ENCODE data around the gene PIK3AP1. TPM values are rescaled to one million over a fixed set of nuclear protein-coding genes. Genes with fewer than 3 reads are reported as not detected.
"Not testable (repeated sequence)": the region's sequence is repeated elsewhere in the genome, so short reads cannot be mapped to it uniquely, and the experiment has no call there.

The PIK3AP1 gene
- total RNA-seq, 2 experiments from 2014 or later, result 0.72 to 1.1 TPM

- Mint-ChIP-seq H3K27me3 (peaks cover 3% of the 10 kb centered on the region), H3K9me3 (no peaks in the 10 kb centered on the region), H3K27ac (no peak overlapping the region), H3K36me3 (ENCODE audit: low read depth) (no peaks in the 10 kb centered on the region), H3K4me1 (peaks cover 9% of the 10 kb centered on the region), H3K4me3 (no peak overlapping the region)
- DNase-seq, result no peak
- ChIA-PET POLR2A (no interaction called here), CTCF (interaction anchor here (1.4 kb wide), 1 partner anchor 17 kb away, joined by 4 read pairs; no protein-coding TSS in a partner anchor)
Measured at GRCh38 chr10:96746503-96746902, 26.2 kb upstream of the PIK3AP1 start.

DNA sequence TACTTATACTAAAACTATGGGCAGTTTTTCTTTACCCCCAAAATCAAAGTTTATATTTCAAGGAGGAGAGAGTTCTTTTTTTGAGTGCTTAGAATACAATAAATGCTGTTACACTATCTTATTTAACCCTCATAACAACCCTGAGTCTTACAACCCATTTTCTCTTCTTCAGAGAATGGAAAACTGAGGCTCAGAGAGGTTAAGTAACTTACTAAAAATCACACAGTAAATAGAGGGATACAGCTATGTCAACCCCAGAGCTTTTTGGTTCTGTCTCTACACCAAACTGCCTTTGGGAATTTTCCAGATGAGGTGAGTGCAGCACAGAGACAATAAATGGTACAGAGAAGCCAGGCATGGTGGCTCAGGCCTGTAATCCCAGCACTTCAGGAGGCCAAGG, 25.6 kb upstream of the PIK3AP1 start:
- H3K36me3 Mint-ChIP-seq (ENCODE audit: low read depth), result no peaks in the 10 kb centered on the region
- no peaks in the 10 kb centered on the region for H3K9me3 Mint-ChIP-seq
- H3K27me3 Mint-ChIP-seq, result peaks cover 3% of the 10 kb centered on the region
- H3K4me3 Mint-ChIP-seq, result no peak overlapping the region
- H3K27ac Mint-ChIP-seq, result no peak overlapping the region
- POLR2A ChIA-PET, result no interaction called here
- no peak for DNase-seq
- peaks cover 9% of the 10 kb centered on the region for H3K4me1 Mint-ChIP-seq
- CTCF ChIA-PET, result interaction anchor here (1.4 kb wide), 1 partner anchor 18 kb away, joined by 4 read pairs; no protein-coding TSS in a partner anchor

DNA sequence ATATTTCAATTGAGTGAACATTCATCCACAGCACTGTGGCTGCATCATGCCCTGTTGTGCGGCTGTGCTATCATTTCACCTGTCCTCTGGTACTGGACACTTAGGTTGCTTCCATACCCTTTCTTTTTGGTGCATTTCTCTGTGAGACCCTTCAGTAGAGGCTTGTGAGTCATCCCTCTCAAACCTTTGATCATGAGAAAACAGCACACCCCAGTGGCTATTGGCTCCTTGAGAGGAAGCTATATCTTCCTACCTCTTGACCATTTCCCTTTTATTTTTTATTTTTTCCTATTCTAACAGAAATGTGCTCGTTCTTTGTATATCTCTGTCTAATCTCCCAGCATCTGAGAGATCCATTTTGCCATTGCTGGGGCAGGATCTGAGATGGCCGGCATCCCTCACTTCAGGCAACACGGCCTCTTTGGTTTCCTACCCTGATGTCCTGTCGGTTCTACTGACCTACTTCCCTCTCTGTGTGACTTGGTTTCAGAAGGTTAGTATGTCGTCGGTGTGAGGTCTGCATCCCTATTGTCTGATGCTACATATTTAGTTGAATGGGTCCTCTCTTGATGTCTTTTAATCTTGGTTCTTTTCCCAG, 23.8 kb upstream of the PIK3AP1 start:
- ChIA-PET POLR2A (no interaction called here), CTCF (interaction anchor here (1.7 to 1.9 kb wide), 2 partner anchors 9 to 118 kb away, joined by 3 to 6 read pairs; no protein-coding TSS in a partner anchor)
- H3K9me3 Mint-ChIP-seq, result no peaks in the 10 kb centered on the region
- peaks cover 9% of the 10 kb centered on the region for H3K4me1 Mint-ChIP-seq
- H3K4me3 Mint-ChIP-seq, result no peak overlapping the region
- peaks cover 3% of the 10 kb centered on the region for H3K27me3 Mint-ChIP-seq
- DNase-seq, result no peak
- H3K27ac Mint-ChIP-seq, result no peak overlapping the region
- no peaks in the 10 kb centered on the region for H3K36me3 Mint-ChIP-seq (ENCODE audit: low read depth)

- POLR2A ChIA-PET, H3K9me3 Mint-ChIP-seq: not testable (repeated sequence)
- CTCF ChIA-PET, result interaction anchor here (0.8 to 0.9 kb wide), 2 partner anchors 86 to 414 kb away, joined by 3 read pairs; no protein-coding TSS in a partner anchor
Measured at GRCh38 chr10:96741557-96741956, 21.2 kb upstream of the PIK3AP1 start.

DNA sequence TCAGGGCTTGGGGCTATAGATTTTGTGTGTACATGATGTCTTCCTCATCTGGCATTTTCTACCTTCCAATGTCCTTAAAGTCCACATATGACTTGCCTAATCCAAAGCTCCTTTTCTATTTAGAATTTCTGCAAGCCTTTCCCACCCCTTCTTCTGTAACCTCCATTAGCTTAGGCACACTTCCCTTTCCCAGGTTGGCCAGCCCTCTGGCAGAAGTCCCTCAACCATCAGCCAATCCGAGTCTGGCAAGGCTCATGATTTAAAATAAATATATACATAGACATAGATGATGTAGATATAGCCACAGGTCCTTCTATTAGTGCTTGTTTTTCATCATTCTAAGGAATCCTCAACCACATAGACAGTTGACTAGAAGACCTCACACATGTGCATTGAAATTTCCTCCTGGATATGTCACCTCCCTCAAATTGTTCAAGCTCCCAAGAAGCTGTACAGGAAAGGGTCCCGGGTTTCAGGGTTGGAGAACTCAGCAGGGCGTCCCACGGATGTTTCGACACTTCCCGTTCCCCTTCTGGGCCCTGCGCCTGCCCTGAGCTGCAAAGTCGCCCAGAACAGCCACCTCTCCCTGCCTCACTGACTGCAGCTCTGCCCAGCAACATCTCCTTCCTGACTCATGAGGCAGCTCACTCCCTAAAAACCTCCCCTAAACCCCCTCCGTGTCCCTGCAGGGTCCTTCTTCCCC, 20.4 kb upstream of the PIK3AP1 start:
- Mint-ChIP-seq H3K27me3 (peaks cover 3% of the 10 kb centered on the region), H3K27ac (no peak overlapping the region), H3K4me1 (no peaks in the 10 kb centered on the region), H3K4me3 (no peak overlapping the region), H3K9me3 (no peaks in the 10 kb centered on the region), H3K36me3 (ENCODE audit: low read depth) (no peaks in the 10 kb centered on the region)
- DNase-seq, result no peak
- ChIA-PET POLR2A (no interaction called here), CTCF (interaction anchor here (0.5 to 0.9 kb wide), 4 partner anchors 25 to 414 kb away, joined by 3 read pairs; no protein-coding TSS in a partner anchor)

More at GRCh38 chr10:96741557-96741956, 21.2 kb upstream of the PIK3AP1 start:
- H3K36me3 Mint-ChIP-seq (ENCODE audit: low read depth); DNase-seq; H3K27me3 Mint-ChIP-seq; H3K4me1 Mint-ChIP-seq; H3K27ac Mint-ChIP-seq; H3K4me3 Mint-ChIP-seq: not testable (repeated sequence)

- ChIA-PET POLR2A (no interaction called here), CTCF (interaction anchor here (0.5 to 0.7 kb wide), 2 partner anchors 24 to 30 kb away, joined by 3 read pairs; no protein-coding TSS in a partner anchor)
- Mint-ChIP-seq H3K36me3 (ENCODE audit: low read depth) (no peaks in the 10 kb centered on the region), H3K9me3 (no peaks in the 10 kb centered on the region), H3K27me3 (no peaks in the 10 kb centered on the region), H3K4me3 (no peak overlapping the region), H3K27ac (no peak overlapping the region), H3K4me1 (no peaks in the 10 kb centered on the region)
- no peak for DNase-seq
Measured at GRCh38 chr10:96740141-96740540, 19.8 kb upstream of the PIK3AP1 start.

GRCh38 chr10:96737307-96737902, 17.1 kb upstream of the PIK3AP1 start:
- H3K9me3 Mint-ChIP-seq; H3K27me3 Mint-ChIP-seq; H3K4me3 Mint-ChIP-seq; H3K4me1 Mint-ChIP-seq; H3K36me3 Mint-ChIP-seq (ENCODE audit: low read depth); H3K27ac Mint-ChIP-seq; DNase-seq; POLR2A ChIA-PET: not testable (repeated sequence)
- CTCF ChIA-PET, result interaction anchor here (1.5 kb wide), 1 partner anchor 27 kb away, joined by 4 read pairs; no protein-coding TSS in a partner anchor

DNA sequence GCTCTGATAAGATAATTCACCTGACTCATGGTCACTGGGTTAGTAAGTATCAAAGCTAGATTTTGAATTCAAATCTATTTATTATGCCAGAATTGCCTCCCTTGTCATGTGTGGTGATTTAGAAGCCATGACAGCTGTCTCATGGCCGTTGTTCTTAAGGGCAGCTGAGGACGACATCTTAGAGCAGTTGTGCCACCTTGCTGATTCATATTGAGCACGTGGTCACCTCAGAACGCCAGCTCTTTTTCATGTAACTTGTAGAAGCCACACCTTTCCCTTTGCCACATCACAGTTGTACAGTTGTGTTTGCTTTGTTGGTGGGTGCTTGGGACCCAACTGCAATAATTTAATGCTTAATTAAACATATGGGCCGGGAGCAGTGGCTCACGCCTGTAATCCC, 4.3 kb upstream of the PIK3AP1 start:
- Mint-ChIP-seq H3K27ac (no peak overlapping the region), H3K36me3 (ENCODE audit: low read depth) (no peaks in the 10 kb centered on the region), H3K9me3 (no peaks in the 10 kb centered on the region), H3K4me3 (no peak overlapping the region), H3K27me3 (peaks cover 17% of the 10 kb centered on the region), H3K4me1 (peaks cover 13% of the 10 kb centered on the region)
- CTCF ChIA-PET, result no interaction called here
- POLR2A ChIA-PET, result no interaction called here
- DNase-seq, result no peak

GRCh38 chr10:96721207-96721572, 876 bp upstream of the PIK3AP1 start:
- Mint-ChIP-seq H3K27me3 (peaks cover 15% of the 10 kb centered on the region), H3K27ac (no peak overlapping the region), H3K4me3 (peak overlapping the region; percentile 78), H3K4me1 (peaks cover 21% of the 10 kb centered on the region), H3K36me3 (ENCODE audit: low read depth) (no peaks in the 10 kb centered on the region), H3K9me3 (no peaks in the 10 kb centered on the region)
- no peak for DNase-seq
- POLR2A ChIA-PET, result no interaction called here
- CTCF ChIA-PET, result no interaction called here

- peaks cover 21% of the 10 kb centered on the region for H3K4me1 Mint-ChIP-seq
- H3K9me3 Mint-ChIP-seq, result no peaks in the 10 kb centered on the region
- H3K4me3 Mint-ChIP-seq, result peak overlapping the region; percentile 77
- ChIA-PET CTCF (no interaction called here), POLR2A (no interaction called here)
- H3K27me3 Mint-ChIP-seq, result peaks cover 15% of the 10 kb centered on the region
- no peaks in the 10 kb centered on the region for H3K36me3 Mint-ChIP-seq (ENCODE audit: low read depth)
- peak overlapping the region; percentile 67 for H3K27ac Mint-ChIP-seq
- no peak for DNase-seq
Measured at GRCh38 chr10:96719850-96720421, 378 bp downstream of the PIK3AP1 start.

GRCh38 chr10:96719200-96719599, 1.1 kb downstream of the PIK3AP1 start:
- DNase-seq, result no peak
- ChIA-PET CTCF (no interaction called here), POLR2A (no interaction called here)
- no peaks in the 10 kb centered on the region for H3K9me3 Mint-ChIP-seq
- peak overlapping the region; percentile 77 for H3K4me3 Mint-ChIP-seq
- H3K36me3 Mint-ChIP-seq (ENCODE audit: low read depth), result no peaks in the 10 kb centered on the region
- no peak overlapping the region for H3K27ac Mint-ChIP-seq
- H3K4me1 Mint-ChIP-seq, result peaks cover 21% of the 10 kb centered on the region
- peaks cover 15% of the 10 kb centered on the region for H3K27me3 Mint-ChIP-seq

DNA sequence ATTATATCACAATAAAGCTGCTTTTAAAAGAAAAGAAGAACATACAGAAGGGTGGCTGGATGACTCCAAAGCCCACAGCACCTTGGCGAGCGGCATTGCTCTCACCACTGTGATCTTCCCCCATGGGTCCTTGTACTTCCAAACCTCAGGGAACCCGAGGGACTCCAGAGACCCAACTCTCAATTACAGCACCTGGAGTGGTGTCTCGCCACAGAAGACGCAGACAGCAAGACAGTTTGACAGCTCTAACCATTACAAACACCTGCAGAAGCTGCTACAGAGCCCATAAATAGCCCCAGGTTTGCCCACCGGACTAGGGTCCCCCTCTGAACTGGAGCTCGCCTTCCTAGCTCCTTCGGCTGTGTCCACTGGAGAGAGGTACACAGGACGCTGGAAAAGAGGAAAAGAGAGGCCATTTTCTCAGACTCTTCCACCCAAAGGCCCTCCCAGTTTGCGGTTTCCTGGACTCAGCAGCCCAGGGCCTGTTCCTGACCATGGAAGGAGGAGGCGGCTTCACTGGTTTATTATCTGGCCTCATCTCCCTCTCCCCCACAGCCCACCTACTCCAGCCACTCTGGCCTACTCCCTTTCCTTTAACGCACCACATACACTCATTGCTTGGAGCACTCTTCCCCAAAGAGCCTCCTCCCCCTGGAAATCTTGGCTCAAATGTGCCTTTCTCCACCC, 1.9 kb downstream of the PIK3AP1 start:
- Mint-ChIP-seq H3K27me3 (peaks cover 15% of the 10 kb centered on the region), H3K36me3 (ENCODE audit: low read depth) (no peaks in the 10 kb centered on the region), H3K27ac (no peak overlapping the region), H3K4me1 (peaks cover 21% of the 10 kb centered on the region), H3K4me3 (no peak overlapping the region), H3K9me3 (no peaks in the 10 kb centered on the region)
- no peak for DNase-seq
- ChIA-PET CTCF (no interaction called here), POLR2A (no interaction called here)

Data from activated CD4-positive, alpha-beta T cell treated with anti-CD3 and anti-CD28 coated beads, Interleukin-2, amount 10 ng/mL, durations not matched to agents 7 days and 5 days (primary cell).